NCI-H1436 (cell line): ENCODE results near the gene ATP6V0C.

Experiments used
- DNase-seq: peaks from one replicate; lab custom pipeline; 2025; lab: John Stamatoyannopoulos, UW

The ATP6V0C gene

DNA sequence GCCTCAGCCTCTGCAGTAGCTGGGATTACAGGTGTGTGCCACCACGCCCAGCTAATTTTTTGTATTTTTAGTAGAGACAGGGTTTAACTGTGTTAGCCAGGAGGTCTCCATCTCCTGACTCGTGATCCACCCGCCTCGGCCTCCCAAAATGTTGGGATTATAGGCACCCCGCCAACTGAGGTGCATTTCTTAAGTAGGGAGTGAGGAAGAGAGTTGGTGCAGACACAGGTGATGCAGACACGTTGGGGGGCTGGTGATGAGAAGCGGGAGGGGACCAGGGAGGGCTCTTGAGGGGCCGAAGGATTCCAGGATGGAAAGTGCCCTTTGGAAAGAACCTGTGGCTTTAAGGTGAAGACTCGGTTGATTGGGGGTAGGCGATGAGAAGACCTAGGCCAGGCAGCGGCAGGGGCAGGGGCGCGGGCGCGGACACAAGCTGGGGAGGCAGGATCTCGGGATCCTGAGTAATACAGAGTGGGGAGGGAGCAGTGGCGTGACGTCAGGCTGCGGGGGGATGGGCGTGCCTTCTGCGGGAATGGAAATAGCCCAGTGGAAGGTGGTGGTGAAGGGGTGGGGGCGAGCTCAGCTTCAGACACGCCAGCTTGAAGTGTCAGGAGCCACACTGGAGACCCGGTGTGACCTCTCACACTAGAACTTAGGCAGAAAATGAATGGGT lies 2.5 kb upstream of the ATP6V0C start:
- DNase-seq, result no peak

- no peak for DNase-seq
Observed at GRCh38 chr16:2511996-2512734, 1.6 kb upstream of the ATP6V0C start.

- DNase-seq, result peak; percentile 45
Observed at GRCh38 chr16:2512735-2513404, 882 bp upstream of the ATP6V0C start.

GRCh38 chr16:2514333-2515179 lies 804 bp downstream of the ATP6V0C start:
- no peak for DNase-seq

DNA sequence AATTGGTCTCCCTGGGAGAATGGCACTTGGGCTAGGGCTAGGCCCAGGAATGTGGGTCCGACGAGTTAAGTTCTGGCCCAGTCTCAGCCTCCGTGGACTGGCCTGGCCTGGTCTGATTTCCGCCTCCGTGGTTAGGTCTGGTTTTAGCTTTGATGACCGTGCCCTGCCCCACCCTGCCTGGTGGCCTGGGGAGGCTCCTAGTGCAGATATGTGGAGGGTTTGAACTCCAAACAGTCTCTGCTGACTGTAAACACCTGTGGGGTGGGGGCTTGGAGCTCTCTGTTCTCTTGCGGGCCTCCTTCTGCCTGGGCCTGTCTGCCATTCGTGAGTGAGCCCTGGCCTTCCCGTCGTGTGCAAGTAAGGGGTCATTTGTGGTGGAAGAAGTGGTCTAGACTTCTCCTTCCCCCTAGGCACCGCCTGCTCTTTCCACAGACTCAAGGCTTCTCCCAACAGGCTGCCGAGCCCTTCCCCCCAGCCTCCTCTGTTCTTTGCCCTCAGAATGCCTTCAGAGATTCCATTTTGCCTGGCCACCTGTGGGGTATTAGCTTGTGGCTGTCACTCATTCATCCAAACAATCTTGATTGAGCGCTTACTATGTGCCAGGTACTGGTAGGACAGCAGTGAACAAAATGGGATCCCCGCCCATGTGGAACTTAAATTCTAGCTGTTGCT lies 1.6 kb downstream of the ATP6V0C start:
- no peak for DNase-seq

DNA sequence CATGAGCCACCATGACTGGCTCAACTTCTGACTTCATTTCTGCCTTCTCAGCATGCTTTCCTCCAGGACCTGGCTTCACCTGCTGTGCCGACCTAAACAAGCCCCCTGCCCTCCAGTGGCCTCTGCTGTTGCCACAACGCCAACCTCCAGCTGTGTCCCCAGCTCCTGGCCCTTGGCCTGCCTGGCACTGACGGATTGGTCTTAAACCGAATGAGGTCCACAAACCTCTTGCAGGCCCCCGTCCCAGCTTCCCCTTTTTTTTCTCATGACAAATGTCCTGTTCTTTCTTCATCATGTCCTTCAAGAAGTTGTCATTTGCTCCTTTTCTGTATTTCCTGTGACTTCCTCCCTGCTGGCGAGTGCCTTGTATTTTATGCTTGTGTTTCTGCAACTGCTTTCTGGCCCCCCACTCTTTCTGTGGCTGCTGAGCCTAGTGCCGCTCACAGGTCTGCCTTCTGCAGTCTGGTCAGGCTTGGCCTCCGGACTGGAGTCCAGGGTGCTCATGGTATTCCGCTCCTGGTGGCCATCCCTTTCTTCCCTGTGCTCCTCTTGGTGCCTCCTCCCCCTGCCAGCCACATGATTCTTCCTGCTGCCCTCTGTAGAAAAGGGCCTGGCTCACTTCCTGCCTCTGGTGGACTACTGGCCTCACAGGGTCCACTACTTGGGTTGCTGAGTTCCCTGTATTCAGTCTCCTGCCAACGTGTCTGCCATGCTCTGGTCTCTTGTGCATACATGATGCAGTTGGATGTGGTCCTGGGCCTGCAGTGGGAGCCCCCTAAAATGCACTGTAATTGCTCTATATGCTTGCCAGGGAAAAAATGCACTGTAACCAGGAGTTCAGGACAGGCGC lies 2.9 kb downstream of the ATP6V0C start:
- no peak for DNase-seq

DNA sequence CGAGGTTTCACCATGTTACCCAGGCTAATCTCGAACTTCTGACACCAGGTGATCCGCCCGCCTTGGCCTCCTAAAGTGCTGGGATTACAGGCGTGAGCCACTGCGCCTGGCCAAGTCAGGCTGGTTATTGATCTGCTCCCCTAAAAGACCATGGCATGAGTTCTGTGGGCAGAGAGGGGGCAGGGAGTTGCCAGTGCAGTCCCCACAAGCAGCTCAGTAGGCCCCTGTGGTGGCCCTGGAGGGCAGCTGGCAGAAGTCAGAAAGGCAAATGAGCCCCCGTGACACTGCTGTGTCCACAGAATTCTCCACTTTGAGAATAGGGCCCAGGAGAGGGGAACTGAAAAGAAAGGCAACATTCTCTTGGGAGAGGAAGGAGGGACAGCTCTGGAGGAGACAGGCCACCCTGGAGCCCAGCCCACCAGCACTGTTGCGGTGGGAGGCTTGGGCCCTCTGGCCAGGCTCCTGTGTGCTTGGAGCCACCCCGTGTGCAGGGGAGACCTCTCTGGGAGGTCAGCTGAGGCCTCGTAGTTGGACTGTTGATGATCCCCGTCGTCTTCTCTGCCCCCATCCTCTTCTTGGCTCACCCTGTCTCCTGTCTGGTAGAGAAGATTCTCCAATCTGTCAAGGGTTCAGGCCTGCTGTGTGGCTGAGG lies 4.3 kb downstream of the ATP6V0C start:
- no peak for DNase-seq

GRCh38 chr16:2518823-2519710 lies 5.3 kb downstream of the ATP6V0C start:
- no peak for DNase-seq

DNA sequence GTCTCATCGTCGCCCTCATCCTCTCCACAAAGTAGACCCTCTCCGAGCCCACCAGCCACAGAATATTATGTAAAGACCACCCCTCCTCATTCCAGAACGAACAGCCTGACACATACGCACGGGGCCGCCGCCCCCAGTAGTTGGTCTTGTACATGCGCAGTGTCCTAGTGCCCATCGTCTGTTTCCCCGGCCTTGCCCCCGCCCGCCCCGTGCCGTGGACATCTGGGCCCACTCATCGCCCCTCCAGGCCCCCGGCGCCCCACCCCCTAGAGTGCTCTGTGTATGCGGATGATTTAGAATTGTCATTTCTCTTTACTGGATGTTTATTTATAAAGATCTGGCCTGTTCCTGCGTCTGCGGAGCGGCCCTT lies 5.9 kb downstream of the ATP6V0C start:
- DNase-seq, result no peak

- DNase-seq, result peak; percentile 88
Observed at GRCh38 chr16:2520097-2520783, 6.5 kb downstream of the ATP6V0C start, which contains the start of gene AMDHD2. Gene AMDHD2 (plus strand): TSS chr16:2520371. CDS start chr16:2520459, 88 bp downstream.

DNA sequence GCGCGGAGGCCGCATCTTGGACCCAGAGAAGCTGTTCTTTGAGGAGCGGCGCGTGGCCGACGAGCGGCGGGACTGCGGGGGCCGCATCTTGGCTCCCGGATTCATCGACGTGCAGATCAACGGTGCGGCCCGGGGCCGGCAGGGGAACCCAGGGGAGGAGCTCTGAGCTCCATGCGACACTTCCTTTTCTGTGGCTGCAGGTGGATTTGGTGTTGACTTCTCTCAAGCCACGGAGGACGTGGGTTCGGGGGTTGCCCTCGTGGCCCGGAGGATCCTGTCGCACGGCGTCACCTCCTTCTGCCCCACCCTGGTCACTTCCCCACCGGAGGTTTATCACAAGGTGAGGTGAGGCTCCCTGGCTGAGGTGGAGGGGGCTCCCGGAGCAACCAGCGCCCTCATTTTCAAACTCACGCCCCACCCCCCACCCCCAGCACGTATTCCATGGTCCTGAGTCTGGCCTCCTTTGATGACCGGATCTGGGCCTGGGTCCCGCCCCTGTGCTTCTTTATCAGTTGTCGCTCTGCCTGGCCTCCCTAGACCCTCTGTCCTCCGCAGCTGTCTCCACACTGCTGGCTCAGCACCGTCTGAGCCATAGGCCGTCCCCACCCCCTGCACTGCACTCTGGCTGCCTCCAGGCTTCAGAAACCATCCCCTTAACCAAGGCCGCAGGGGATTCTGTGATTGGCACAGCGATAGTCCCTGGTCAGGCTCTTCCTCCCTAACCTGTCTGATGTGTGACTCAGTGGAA lies 7.2 kb downstream of the ATP6V0C start:
- DNase-seq, result no peak

GRCh38 chr16:2523801-2524231 lies 10.1 kb downstream of the ATP6V0C start:
- no peak for DNase-seq

GRCh38 chr16:2524339-2524938 lies 10.7 kb downstream of the ATP6V0C start:
- DNase-seq, result no peak

DNA sequence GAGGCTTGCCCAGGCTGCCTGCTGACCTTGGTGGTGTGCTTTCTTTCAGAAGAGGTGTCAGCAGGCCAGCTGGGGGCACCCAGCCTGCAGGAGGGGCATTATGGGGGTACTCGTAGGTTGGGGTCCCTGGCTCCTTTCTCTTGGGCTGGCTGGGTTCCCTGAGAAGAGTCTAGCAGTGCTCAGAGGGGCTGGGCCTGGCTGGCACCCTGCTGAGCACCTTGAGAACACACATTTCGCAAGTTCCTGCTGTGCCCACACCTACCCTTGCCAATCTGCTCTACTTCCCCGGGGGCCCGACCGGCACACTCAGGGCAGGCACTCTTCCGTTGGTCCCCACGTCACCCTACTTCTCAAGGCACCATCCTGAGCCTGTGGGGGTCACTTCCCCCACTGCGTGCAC lies 12.4 kb downstream of the ATP6V0C start:
- no peak for DNase-seq

DNA sequence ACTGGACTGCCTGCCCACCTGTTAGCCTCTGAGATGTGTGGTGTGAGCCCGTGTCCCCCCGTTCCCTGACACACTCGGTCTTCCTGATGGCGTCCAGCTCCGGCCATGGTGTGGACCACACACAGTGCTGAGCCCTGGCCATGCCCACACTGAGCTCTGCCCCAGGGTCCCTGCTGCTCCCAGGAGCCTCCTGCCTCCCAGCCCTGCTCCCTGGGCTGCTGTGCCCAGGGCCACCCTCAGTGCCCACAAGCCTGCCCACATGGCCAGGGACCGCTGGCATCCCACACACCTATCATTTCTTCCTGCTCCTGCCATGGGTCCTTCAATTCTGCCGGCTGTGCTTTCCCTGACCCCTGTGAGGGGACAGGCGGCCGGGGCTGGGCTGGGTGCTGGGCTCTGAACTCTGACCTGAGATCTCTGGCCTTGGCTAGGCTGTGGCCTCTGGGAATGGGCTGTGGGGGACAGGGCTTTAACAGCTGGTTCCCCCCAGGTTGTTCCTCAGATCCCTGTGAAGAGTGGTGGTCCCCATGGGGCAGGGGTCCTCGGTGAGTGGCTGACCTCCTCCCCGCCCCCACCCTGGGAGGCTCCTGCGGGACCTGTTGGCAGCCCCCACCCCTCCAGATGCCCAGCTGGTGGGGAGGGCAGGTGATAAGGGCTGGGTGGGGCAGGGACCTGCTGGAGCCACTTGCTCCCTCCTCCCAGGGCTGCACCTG lies 13.5 kb downstream of the ATP6V0C start:
- DNase-seq, result no peak

GRCh38 chr16:2527784-2528100 lies 14.0 kb downstream of the ATP6V0C start:
- DNase-seq, result no peak
